ENCODE measurements around the gene MCF2L2.
A peak's percentile ranks its signal among the peaks of the same experiment; 100 is the strongest.

The MCF2L2 gene

DNA sequence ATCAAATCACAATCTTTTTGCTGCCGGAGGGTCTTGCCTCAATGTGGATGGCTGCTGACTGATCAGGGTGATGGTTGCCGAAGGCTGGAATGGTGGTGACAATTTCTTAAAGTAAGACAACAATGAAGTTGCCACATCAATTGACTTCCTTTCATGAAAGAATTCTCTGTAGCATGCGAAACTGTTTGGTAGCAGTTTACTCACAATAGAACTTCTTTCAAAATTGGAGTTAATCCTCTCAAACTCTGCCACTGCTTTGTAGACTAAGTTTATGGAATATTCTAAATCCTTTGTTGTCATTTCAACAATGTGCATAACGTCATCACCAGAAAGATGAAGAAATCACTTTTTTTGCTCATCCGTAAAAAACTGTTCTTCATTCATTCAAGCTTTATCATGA, 109.5 kb downstream of the MCF2L2 start:
- no peak for ATAC-seq

DNA sequence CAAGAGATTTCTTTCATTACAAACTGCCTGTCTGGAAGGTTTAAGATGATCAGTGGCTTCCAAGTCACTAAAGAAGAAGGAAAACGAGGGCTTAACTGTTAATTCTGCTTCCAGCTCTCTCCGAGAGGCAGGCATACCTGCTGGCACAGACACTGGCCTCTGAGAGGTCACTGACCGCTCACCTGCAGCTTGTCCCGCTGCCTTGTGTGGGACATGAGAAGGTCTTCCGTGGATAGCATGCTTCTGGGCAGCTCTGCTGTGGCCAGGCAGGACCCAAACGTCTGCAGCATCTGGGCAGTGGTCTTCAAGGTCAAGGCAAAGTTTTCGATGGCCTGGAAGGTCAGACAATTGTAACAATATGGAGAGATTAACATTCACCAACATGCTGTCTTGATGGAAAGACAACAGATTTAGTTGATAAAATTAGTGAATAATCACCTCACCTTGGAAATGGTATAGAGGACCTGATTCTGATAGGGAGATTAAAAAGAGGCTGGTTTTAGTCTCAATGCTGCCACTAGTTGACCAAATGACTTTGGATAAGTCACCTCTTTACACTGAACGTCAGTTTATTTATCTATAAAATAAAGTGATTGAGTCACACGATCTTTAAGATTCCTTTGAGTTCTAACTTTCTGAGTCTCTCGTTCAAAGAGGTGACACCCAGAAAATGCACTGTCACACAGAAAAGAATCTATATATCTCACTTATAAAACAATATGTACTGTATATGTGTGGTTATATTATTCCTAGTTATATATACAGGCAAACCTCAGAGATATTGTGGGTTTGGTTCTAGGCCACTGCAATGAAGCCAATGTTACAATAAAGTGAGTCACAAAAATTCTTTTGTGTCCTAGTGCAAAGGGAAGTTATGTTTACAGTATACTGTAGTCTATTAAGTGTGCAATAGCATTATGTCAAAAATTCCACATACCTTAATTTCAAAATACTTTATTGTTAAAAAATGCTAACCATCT, 110.2 kb downstream of the MCF2L2 start:
- ATAC-seq: no peak

GRCh38 chr3:183317271-183317670, 111.1 kb downstream of the MCF2L2 start:
- ATAC-seq: no peak

- no peak for ATAC-seq
Observed at GRCh38 chr3:183315739-183316138, 112.7 kb downstream of the MCF2L2 start.

GRCh38 chr3:183313764-183314163, 114.7 kb downstream of the MCF2L2 start:
- no peak for ATAC-seq

DNA sequence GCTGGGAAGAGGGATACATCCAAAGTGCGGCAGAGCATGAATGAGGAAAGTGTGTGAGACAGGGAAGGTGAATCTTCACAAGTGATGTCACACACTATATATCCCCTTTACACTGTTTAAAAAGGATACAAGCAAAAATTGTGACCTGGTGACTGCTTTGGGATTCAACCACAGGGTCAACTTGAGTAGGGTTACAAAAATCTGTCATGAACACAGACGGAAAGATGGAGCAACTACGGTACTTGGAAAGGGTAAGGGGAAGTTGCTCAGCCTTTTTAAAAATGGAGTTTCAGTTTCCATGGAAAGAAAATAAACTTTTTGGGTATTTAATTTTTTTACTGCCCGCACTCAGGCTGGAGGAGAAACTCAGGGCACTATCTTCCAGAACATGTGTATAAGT, 115.1 kb downstream of the MCF2L2 start:
- ATAC-seq: no peak

- ATAC-seq: no peak
Observed at GRCh38 chr3:183312433-183312832, 116.0 kb downstream of the MCF2L2 start.

DNA sequence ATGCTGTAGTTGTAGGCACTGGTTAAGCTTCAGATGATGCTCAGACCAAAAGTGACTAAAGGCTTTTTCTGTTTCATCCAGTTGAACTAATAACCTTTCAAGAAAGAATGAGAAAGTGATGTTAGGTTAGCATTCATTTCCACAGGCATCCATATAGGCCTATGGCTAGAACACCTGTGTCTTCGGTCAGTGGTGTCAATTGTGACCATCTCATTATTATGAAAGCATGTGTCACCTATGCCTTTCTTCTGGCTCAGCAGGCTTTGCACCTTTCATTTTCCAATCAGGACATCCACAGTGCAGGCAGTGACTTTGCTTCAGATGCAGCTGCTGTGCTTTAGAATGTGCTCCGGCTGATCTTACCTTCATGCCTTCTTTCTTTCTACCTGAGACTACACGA, 117.5 kb downstream of the MCF2L2 start:
- no peak for ATAC-seq

- no peak for ATAC-seq
Observed at GRCh38 chr3:183309276-183309675, 119.1 kb downstream of the MCF2L2 start.

DNA sequence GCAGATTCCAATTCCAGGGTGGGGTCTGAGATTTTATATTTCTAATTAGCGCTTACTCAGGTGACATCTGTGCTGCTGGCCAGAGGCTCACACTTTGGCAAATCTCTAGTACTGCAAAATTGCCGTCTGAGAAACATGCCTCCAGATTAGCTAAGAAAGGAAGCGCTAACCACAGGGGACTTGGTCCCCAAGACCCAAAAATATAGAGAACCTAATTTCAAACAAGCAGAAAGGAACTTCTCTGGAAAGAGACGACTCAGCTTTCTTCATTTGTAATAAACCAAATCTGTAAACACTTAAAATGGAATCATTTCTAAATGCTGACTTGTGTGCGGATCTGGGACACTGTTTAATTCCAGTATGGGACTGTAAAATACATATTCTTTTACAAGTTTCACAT, 119.7 kb downstream of the MCF2L2 start:
- ATAC-seq: no peak

DNA sequence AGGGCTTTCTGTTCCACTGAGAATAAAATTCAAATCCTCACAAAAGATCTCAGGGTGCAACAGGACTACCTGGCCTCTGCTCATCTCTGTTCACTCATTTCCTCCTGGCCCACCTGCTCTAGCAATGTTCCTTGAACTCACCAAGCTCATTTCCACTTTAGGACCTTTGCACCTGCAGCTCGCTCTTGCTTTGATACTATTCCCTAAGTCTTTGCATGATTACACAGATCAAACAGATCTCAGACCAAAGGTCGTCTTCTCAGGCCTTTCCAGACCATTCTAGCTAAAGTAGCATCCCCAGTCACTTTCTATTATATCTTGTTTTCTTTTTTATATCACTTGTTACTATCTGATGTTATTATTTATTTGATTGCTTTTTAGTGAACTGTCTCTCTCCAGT, 120.7 kb downstream of the MCF2L2 start:
- ATAC-seq: no peak

GRCh38 chr3:183306798-183307671, 121.4 kb downstream of the MCF2L2 start:
- peak; percentile 72 to 86 for ATAC-seq

GRCh38 chr3:183303690-183304089, 124.7 kb downstream of the MCF2L2 start:
- ATAC-seq: no peak

GRCh38 chr3:183301937-183302580, 126.4 kb downstream of the MCF2L2 start:
- ATAC-seq: no peak

DNA sequence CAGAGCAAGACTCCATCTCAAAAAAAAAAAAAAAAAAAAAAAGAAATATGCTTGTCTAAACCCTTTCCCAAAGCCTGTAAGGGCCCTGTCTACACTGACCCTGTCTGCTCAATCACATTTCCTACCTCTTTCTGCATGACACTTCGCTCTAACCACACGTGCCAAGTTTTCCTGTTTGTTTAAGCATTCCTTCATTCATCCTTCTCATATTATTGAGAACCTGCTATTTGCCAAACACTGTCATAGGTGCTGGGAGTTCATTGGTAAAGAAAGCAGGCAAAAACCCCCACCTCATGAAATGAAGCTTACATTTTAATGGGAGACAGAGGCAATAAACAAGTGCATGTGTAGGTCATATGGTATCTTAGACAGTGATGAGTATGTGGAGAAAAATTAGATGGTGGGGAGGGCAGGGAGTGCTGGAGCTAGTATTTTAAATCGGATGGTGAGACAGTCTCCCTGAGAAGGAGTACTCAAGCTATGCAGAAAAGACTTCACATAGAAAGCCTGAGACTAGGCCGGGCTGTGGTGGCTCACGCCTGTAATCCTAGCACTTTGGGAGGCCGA, 127.3 kb downstream of the MCF2L2 start:
- no peak for ATAC-seq

- no peak for ATAC-seq
Observed at GRCh38 chr3:183299976-183300375, 128.4 kb downstream of the MCF2L2 start.

- no peak for ATAC-seq
Observed at GRCh38 chr3:183298701-183299153, 129.7 kb downstream of the MCF2L2 start.

- no peak for ATAC-seq
Observed at GRCh38 chr3:183296944-183297343, 131.5 kb downstream of the MCF2L2 start.

GRCh38 chr3:183295211-183295610, 133.2 kb downstream of the MCF2L2 start:
- no peak for ATAC-seq

DNA sequence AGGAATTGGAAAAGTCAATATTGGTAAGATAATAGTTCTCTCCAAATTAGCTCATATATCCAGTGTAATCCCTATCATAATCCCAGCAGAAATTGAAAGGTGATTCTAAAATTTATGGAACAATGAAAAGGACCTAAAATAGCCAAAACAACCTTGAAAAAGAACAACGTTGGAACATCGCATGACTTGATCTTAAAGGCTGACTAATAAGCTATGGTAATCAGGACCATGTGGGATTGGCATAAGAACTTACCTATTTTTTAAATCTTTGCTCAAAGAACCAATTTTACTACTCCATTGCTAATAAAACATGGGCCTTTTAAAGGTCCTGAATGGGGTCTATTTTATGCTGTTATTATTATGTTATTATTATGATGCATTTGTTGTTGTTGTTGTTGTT, 134.5 kb downstream of the MCF2L2 start:
- no peak for ATAC-seq

DNA sequence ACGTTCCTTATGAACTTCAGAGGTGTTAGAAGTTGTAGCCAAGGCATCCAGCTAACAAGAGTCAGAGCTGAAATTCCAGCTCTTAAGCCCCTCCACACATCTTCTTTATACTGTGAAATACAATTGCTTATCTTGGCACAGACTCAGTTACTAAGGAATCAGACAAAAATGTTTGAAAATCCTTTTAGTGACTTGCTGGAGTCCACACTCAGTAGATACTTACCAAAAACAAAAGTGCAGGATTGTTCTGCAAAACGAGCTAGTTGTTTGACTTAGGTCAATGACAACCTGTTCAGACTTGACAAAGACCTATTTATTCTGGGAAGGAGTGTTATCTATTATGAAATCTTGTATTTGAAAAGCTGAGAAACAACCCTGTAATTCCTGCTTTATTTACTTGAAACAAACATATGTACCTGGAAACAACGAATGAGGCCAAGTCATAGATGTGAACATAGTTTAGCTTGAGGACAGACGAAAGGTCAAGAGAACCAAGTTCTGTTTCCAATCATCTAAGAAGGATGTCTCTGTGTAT, 136.9 kb downstream of the MCF2L2 start:
- no peak for ATAC-seq

- ATAC-seq: no peak
Observed at GRCh38 chr3:183290216-183290615, 138.2 kb downstream of the MCF2L2 start.
